Middle frontal gyrus (tissue), 1 donor: ENCODE measurements around the gene METTL8.
"Not testable (repeated sequence)": the region's sequence is repeated elsewhere in the genome, so short reads cannot be mapped to it uniquely, and the experiment has no call there.

ENCODE experiments used
- DNase-seq: peaks from one replicate; pipeline ENCODE4 v3.0.0-alpha.2; 2015; ENCODE audit warnings: low spot score; ENCODE audit errors: extremely low spot score

The METTL8 gene

DNA sequence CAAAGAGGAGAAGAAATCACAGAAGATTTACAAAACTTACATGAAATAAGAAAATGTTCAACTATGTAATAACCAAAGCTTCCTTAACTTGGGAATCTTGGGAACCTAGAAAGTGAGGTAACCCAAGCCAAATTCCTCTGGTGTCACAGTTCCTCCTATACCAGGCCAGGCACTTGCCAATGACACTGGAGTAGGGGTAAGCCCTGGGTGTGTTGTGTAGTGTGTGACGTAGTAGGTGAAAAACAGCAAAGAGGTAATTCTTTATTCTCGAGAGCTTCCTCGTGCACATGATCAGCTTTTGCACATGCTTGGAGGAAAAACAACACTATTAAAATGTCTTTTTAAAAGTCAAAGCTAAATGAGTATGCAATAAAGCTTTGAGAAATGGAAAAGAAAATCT lies 118.0 kb downstream of the METTL8 start:
- DNase-seq, result no peak

DNA sequence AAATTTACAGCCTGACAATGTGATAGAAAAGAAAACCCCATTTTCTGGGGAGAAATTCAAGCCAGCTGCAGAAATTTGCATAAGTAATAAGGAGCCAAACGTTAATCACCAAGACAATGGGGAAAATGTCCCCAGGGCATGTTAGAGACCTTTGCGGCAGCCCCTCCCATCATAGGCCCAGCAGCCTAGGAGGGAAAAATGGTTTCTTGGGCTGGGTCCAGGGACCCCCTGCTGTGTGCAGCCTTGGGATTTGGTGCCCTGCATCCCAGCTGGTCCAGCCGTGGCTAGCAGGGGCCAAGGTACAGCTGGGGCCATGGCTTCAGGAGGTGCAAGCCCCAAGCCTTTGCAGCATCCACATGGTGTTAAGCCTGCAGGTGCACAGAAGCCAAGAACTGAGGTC lies 121.6 kb downstream of the METTL8 start:
- not testable (repeated sequence) for DNase-seq

DNA sequence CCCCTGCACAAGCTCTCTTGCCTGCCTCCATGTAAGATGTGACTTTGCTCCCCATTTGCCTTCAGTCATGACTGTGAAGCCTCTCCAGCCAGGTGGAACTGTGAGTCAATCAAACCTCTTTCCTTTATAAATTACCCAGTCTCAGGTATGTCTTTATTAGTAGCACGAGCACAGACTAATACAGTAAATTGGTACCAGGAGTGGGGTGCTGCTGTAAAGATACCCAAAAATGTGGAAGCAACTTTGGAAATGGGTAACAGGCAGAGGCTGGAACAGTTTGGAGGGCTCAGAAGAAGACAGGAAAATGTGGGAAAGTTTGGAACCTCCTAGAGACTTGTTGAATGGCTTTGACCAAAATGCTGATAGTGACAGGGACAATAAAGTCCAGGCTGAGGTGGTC lies 122.2 kb downstream of the METTL8 start:
- DNase-seq, result not testable (repeated sequence)

DNA sequence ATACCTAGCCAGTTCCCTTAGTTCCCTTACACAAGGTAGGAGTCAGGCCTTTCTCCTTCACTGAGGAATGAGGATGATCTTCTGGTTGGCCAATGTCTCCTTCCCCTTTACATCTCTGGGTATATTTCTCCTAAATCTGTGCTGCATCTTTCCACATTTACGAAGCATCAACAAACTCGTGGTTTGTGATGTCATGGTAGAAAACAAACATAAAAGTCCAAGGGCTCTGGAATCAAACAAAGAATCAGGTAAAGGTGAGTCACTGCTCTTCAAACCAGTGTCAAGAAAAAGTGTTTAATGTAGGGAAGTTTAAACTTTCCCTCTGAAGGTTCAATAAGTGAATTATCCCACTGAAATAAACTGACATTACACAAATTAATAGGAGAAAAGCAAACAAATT lies 122.9 kb downstream of the METTL8 start:
- DNase-seq, result no peak

DNA sequence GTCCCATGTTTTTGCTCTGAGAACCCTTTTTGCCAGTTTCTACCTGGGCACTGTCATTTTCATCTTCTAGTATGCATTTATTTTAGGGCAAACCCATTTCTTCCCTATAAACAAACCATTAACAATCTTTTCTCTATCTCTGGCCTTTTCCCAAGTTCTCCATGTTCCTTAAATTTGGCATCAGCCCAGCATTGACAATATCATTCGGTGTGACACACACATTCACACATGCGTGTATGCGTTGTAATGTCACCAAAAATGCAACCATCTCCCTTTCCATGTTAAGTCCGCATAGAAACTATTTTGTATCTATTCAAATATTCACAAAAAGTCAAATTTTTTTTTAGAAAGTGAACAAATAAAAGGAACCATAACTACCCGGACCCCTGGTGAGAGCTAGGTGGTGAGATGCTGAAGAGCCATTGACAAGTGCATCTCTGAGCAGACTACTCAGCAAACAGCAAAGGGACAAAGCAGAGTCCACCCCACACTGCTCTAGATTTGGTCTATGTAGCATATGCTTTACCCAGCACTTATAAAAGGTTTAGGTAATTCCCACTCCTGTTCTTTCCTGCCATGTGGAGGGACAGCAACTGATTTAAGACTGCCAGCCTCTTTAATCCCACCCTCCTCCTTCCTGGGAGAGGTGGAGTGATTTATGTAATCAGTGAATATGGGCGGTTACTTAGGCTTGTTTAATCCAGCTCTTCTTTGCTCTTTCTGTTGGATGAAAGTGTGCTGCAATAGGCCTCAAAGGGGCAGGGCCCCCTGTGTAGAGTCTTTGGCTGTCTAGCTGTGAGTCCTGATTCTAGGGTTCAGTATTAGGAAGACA lies 124.1 kb downstream of the METTL8 start:
- no peak for DNase-seq

DNA sequence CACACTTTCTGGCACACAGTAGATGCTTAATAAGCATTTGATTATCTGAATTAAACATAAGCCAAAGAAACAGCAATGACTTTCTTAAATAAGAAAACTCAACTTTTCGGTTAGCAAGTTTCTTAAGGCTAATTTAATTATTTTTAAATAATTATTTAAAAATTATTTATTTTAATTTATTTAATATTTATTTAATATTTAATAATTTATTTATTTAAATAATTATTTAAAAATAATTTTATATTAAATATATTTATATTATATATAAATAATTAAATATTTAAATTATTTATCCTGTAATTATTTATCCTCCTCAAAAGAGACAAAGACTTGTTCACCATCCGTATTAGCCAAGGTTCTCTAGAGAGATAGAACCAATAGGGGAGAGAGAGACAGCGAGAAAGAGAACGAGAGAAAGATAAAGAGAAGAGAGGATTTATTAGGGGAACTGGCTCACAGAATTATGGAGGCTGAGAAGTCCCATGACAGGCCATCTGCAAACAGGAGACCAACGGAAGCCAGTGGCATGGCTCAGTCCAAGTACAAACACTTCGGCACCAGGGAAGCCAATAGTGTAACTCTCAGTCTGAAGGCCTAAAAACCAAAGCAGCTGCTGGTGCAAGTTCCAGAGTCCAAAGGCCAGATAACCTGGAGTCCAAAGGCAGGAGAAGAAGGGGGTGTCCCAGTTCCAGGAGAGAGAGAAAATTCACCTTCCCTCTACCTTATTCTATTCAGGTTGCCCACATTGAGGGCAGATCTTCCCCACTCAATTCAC lies 125.3 kb downstream of the METTL8 start:
- DNase-seq, result no peak

DNA sequence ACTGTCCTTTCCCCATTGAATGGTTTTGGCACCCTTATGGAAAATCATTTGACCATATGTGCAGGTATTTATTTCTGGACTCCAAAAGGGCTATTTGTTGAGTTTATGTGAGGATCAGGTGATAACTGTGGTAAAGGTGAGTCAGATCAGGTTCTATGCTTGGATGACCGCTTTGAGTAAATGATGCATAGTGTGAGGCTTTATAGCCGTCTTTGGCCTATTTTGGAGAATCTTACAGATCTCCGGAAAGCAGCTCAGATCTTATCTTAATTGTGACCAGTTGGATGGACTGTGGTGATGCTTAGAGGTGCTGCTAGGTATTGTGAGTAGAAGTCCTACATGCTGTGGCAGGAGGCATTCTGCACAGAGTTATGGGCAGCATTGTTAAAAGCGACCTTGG lies 126.2 kb downstream of the METTL8 start:
- DNase-seq, result no peak

DNA sequence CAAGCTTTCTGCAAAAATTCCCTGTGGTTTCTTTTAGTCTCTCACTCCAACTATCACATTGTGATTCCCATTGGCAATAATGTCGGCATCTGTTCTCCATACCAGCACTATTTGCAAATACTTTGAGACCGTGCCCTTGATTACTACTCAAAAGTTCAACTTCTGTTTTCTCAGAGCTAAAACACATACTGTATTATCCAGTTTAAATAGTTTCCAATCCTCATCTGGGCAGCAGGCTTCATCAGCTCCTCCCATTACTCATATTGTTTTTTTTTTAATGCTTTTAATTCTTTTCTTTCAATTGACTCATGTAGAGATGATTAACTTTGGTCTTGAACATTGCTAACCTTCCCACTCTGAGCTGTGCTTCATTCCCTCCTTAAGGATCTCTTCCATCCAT lies 135.8 kb downstream of the METTL8 start:
- DNase-seq, result no peak

DNA sequence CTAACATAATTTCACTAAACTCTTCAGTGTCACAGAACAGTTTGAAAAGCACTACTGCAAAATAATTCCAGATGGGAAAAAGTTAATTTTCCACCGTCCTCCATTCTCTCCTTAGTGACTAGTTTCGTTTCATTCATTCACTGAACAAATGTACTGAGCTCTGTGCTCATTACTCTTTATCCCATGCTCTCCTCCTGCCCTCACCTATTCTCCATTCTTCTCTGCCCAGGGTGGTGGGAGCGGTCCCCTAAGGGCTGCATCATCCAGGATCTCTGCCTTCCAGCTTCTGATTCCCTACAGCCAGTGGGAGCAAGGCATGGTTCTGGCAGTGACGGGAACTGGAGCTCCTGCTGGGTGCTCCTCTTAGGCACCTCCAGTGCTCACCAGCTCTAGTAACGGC lies 139.2 kb downstream of the METTL8 start:
- DNase-seq, result no peak

DNA sequence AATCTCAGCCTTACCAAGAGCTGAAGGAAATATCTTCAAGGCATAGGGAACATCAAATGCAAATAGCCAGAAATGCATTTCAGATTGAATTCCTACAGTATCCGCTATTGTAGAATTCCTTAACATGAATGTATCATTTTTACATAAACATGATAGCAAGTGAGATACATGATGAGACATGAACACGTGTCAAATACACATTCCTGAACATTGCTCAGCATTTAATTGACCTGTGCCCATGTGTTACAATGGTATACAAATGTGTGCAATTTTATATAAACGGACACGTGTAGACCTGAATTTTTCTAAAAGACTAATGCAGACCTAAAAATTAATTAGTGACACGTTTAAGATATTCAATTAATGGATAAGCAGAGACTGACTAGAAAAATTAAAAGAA lies 140.1 kb downstream of the METTL8 start:
- no peak for DNase-seq

DNA sequence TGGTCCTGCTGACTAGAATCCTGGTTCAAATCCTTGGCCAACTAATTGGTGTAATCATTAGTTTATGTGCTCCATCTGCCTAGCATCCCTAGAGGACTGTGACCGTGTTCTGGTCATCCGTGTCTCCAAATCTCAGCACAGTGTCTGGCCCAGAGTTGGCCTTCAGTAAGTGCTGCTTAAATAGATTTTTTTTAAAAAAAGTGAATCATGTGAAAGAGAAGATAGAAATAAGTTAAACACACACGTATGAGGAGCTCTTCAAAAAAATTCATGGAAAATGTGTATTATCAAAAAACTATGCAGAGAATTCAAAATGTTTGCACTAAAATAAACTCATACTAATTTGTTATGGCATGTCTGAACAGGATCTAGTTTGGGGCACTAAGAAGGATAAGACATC lies 143.8 kb downstream of the METTL8 start:
- DNase-seq, result no peak

DNA sequence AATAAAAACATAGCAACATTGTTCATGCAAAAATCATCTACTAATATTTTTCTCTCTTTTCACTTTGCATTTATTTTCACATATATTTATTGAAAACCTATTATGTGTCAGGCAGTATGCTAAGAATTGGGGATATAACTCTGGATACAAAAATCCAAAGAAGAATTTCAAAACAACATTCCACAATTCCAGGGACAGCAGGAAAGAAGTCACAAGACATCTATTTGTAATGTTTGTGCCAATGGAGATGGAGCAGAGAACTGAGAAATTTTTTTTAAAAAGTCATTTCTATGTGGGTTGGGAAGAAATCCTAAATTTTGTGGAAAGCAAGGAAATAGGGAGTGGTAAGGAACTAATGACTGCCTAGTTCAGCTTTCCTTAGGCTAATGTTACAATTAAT lies 144.5 kb downstream of the METTL8 start:
- DNase-seq, result no peak

DNA sequence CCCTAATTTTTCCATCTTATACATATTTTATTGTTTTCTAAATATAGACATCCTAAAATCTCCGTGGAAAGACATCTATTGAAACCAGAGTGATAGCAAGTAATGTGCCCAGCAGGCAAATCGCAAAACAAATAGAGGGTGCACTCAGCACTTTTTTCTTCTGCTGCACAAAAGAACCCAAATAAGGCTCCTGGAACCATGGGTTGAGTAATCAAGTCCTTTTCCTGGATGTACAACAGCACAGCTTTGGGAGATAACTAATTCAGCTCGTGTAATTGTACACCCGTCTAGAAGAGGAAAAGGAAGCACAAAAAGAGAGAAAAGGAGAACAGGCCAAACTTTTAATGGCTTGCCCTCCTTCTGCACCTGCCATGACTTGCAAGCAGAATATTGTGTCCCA lies 146.2 kb downstream of the METTL8 start:
- no peak for DNase-seq

DNA sequence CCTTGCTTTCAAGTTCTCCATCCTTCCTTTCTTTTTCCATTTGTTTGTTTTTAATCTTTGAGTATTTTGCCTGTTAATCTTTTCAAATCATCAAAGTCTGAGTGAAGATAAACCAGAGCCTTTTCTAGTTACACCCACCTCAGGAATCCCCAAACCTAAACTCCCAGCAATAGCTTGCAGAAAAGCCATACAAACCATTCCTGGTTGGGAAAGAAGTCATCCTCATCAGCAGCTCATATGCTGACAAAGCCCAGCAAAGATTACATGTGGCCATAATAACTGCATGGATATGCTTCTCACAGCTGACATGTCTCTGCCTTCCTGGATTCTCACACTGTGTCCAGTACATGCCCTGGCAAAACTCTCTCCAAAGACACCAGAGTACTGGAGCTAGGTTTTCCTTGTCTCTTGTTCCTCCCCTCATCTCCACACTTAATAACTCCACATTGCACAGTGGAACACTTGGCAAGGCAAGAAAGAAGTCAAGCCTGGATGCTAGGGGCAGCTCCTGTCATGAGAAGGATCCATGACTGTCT lies 146.7 kb downstream of the METTL8 start:
- no peak for DNase-seq

DNA sequence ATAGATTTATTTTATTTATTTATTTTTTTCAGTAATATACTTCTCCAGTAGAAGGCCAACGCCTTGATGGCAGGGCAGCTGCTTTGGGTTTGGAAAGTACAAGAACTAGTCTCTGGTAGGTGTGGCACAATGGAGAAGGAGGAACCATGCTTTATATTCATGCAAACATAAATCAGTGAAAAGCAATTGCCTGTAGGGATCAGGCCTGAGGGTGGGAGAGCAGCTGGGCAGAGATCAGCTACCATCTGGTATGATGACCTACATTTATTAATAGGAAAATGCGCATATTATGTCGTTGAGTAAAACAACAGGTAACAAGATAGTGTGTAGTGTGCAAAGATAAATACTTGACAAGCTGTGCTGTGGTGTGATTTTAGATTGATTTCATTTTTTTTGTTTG lies 152.7 kb downstream of the METTL8 start:
- no peak for DNase-seq

DNA sequence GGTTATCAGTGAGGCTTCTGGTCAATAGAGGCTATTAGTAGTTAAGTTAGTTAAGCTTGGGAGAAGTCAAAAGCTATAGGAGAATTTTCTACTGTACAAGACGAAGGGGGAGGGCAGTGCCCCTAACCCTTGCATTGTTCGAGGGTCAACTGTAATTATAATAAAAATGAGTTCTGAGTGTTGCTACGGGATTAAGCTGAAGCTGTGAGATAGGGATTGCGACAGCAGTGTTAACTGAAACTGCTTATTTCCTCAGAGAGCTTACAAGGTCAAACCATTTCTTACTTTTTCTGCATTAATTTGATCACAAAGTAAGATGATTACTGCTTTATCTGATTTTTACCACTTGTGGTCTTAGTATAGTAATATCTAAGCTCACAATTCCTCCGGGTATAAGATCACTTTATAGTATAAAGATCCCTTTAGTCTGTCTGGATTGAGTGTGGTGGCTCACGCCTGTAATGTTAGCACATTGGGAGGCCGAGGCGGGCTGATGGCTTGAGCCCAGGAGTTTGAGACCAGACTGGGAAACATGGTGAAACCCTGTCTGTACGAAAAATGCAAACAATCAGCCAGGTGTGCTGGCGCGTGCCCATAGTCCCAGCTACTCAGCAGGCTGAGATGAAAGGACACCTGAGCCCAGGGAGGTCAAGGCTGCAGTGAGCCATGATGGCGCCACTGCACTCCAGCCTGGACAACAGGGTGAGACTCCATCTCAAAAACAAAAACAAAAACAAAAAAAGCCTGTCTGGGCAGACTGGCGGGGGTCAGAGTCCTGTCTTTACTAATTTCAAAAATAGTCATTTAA lies 153.6 kb downstream of the METTL8 start:
- no peak for DNase-seq

DNA sequence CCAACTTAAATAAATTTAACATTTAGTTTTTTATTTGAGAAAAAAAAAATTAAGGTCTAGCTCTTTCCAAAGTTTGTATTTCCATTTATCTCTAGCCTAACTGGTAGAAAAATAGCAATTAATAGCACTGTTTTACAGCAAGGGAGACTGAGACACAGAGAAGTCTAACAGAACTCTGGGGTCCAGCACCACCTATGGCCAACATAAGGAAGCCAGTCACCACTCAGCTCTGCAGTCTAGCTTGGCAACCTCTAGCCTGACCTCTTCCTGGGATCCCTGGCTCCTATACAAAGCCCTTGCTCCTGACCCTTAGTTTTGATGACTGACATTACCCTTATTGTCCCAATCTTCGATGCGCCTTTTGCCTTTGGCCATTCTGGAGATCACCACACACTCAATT lies 159.0 kb downstream of the METTL8 start:
- no peak for DNase-seq

DNA sequence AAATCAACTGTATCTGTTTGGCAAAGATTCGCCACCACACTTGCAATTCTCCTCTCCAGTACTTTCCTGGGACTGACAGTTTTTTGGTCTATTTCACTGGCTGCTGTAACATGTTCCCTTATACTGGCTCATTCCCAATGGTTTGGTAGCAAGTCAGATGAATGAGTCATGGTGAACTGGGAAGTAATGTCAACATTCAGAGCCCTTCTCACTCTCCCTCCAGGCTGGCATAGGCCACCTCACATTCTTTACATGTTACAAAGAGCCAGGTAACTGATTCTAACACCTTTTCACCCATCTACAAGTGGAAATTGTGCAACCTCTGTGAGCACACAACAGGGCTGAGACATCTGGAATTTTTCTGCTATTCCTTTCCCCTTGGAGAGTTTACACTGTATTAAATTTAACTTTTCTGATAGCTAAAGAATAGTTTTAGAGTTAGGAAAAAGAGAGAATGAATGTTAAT lies 161.8 kb downstream of the METTL8 start:
- no peak for DNase-seq

DNA sequence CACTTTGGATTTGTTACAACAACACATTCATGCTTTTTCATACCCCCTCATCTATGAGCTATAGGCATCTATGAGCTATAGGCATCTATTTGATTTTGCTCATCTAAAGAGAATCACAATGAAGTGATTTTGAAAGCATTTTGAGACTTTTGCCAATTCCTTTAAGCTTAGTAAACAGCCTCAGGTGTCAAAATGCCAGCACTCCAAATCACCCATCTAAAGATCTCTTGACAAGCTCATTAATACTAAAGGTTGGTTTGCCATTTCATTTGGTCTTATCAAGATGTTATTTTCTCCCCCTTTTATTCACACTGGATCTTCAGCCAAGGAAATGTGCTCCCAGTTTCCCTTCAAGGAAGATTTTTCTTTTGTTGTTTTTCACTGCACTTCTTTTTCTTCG lies 162.4 kb downstream of the METTL8 start:
- no peak for DNase-seq

DNA sequence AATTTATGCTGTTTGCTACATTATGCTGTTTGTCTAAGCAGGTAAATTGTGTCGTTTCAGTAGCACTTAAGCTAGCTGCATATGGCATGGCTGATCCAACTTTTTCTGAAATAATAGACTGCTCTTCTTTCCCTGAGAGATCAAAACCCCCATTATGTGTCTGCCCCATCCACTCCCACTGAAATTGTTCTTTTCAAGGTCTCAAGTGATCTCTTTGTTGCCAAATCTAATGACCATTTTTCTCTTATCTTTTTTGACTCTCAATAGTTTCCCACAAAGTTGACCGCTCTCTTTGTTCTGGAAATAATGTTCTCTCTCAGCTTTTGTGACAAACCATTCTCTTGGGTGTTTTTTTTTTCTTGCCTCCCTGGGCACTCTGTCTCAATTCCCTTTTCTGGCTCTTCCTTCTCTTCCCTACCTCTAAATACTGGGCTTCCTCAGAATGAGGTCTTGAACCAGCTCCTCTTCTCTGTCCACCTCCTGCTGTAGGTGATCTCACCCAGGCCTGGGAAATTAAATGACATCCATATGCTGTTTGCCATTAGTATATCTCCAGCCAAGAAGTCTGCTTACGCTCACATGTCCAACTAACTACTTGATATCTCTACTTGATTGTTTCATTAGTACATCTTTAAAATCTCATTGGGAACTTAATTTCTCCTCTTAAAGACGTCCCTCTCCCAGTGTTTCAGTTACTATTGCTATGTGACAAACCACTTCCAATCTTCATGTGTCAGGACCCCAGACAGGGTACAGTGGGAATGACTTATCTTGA lies 165.7 kb downstream of the METTL8 start:
- no peak for DNase-seq
